ENCODE measurements around the gene APIP. TPM values are rescaled to one million over a fixed set of nuclear protein-coding genes. Genes with fewer than 3 reads are reported as not detected.
"Not testable (repeated sequence)": the region's sequence is repeated elsewhere in the genome, so short reads cannot be mapped to it uniquely, and the experiment has no call there.

APIP gene
- total RNA-seq, 1 donor from 2014 or later, result 13.3 TPM

DNA sequence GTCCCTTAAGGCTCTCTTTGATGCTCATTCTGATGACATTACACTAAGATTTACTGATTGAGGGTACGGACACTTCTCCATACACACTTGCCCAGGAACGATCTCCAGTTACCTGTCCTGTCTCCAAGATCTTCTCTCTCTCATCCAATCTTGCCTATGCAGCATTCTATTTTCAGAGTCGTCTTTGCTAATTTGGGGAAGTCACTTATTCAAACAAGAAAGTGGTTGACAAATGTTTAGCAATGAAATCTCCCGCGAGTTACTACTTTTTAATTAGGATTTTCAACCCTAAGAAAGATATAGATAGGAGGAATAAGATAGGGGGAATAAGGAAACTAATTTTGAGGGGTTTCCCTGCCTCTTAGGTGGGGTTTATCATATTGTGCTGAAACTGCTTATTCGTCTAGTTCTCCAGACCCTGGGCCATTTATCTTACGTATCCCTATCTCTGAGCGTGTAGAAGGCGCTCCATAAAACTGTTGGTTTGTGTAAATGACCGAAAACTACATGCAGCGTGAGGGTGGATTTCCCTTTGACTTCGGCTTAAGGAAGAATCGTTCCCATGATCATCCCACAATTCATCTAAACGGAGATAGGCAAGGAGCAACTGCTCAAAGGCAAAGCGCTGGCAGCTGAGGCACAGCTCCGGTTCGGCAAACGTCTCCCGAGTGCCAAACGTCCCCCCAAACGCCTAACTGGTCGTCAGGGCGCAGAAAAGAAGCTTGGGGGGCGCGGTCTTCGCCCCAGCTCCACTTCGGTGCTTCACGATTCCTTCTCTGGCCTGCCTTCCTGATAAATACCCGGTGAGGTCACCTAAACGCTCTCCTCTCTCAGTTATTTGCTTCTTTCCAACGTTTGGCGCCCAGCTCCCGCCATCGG lies 804 bp downstream of the APIP start:
- TF ChIP-seq, protein P1, sequence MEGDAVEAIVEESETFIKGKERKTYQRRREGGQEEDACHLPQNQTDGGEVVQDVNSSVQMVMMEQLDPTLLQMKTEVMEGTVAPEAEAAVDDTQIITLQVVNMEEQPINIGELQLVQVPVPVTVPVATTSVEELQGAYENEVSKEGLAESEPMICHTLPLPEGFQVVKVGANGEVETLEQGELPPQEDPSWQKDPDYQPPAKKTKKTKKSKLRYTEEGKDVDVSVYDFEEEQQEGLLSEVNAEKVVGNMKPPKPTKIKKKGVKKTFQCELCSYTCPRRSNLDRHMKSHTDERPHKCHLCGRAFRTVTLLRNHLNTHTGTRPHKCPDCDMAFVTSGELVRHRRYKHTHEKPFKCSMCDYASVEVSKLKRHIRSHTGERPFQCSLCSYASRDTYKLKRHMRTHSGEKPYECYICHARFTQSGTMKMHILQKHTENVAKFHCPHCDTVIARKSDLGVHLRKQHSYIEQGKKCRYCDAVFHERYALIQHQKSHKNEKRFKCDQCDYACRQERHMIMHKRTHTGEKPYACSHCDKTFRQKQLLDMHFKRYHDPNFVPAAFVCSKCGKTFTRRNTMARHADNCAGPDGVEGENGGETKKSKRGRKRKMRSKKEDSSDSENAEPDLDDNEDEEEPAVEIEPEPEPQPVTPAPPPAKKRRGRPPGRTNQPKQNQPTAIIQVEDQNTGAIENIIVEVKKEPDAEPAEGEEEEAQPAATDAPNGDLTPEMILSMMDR (IDR thresholded peaks at IDR 0.05), result peak; percentile 9
- Mint-ChIP-seq H3K4me1 (ENCODE audit: low read depth) (peaks cover 28% of the 10 kb centered on the region), H3K9me3 (ENCODE audit: low read depth) (no peaks in the 10 kb centered on the region), H3K4me3 (ENCODE audit: unreplicated experiment) (peak overlapping the region; percentile 95), H3K27me3 (ENCODE audit: low read depth) (no peaks in the 10 kb centered on the region), H3K36me3 (ENCODE audit: low read depth) (no peaks in the 10 kb centered on the region), H3K27ac (ENCODE audit: unreplicated experiment) (peak overlapping the region; percentile 99)
- DNase-seq (ENCODE audit: low spot score), result no peak

DNA sequence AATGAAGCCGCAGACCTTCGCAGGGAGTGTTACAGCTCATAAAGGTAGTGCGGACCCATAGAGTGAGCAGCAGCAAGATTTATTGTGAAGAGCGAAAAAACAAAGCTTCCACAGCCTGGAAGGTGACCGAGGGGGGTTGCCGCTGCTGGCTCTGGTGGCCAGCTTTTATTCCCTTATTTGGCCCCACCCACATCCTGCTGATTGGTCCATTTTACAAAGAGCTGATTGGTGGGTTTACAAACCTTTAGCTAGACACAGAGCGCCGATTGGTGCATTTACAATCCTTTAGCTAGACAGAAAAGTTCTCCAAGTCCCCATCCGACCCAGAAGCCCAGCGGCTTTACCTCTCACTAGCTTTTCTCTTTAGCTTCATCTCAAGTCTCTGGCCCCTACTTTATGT lies 2.6 kb downstream of the APIP start:
- H3K9me3 Mint-ChIP-seq (ENCODE audit: low read depth); H3K27ac Mint-ChIP-seq (ENCODE audit: unreplicated experiment); H3K36me3 Mint-ChIP-seq (ENCODE audit: low read depth); DNase-seq (ENCODE audit: low spot score); H3K27me3 Mint-ChIP-seq (ENCODE audit: low read depth); H3K4me3 Mint-ChIP-seq (ENCODE audit: unreplicated experiment): not testable (repeated sequence)
- H3K4me1 Mint-ChIP-seq (ENCODE audit: low read depth), result peaks cover 24% of the 10 kb centered on the region

DNA sequence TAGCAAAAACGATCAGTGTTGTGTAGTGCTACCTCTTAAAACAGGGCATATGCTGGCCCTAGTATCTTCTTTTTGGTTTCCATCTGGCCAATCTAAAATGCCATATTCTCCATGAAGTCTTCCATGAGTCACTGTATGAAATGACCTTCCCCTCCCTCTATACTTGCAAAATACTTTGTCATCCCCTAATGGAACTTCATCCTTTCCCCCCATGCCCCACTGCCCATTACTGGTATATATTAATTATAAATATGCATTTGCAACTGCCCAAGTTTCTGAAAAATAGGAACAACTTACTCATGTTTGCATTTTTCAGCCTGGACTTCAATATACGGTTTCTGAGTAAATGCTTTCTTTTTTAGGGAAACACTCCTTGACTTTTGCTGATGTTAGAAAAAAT lies 4.5 kb downstream of the APIP start:
- Mint-ChIP-seq H3K4me1 (ENCODE audit: low read depth) (peaks cover 7% of the 10 kb centered on the region), H3K36me3 (ENCODE audit: low read depth) (no peaks in the 10 kb centered on the region), H3K9me3 (ENCODE audit: low read depth) (no peaks in the 10 kb centered on the region), H3K27ac (ENCODE audit: unreplicated experiment) (no peak overlapping the region), H3K27me3 (ENCODE audit: low read depth) (no peaks in the 10 kb centered on the region), H3K4me3 (ENCODE audit: unreplicated experiment) (no peak overlapping the region)
- TF ChIP-seq, protein P1 (IDR thresholded peaks at IDR 0.05), result no peak
- no peak for DNase-seq (ENCODE audit: low spot score)

DNA sequence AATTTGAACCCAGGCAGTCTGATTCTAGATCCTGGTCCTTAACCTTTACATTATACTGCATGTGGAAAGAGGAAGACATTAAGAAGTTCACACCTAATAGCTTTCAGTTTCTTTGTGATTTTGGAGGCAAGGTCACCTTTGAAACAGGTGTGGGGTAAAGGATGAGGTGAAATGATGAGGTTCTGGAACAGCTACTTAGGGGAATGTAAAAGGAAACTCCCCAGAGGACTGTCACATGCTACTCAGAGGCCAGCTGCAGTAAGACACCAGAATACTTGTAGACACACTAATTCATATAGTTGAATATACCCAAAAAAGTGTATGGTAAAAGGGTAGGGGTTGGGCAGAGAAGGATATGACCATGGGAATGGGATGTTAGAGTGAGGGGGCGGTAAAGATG lies 5.4 kb downstream of the APIP start:
- no peaks in the 10 kb centered on the region for H3K36me3 Mint-ChIP-seq (ENCODE audit: low read depth)
- H3K27ac Mint-ChIP-seq (ENCODE audit: unreplicated experiment), result no peak overlapping the region
- no peak overlapping the region for H3K4me3 Mint-ChIP-seq (ENCODE audit: unreplicated experiment)
- no peaks in the 10 kb centered on the region for H3K27me3 Mint-ChIP-seq (ENCODE audit: low read depth)
- peaks cover 7% of the 10 kb centered on the region for H3K4me1 Mint-ChIP-seq (ENCODE audit: low read depth)
- TF ChIP-seq, protein P1 (IDR thresholded peaks at IDR 0.05), result no peak
- H3K9me3 Mint-ChIP-seq (ENCODE audit: low read depth), result no peaks in the 10 kb centered on the region
- no peak for DNase-seq (ENCODE audit: low spot score)

DNA sequence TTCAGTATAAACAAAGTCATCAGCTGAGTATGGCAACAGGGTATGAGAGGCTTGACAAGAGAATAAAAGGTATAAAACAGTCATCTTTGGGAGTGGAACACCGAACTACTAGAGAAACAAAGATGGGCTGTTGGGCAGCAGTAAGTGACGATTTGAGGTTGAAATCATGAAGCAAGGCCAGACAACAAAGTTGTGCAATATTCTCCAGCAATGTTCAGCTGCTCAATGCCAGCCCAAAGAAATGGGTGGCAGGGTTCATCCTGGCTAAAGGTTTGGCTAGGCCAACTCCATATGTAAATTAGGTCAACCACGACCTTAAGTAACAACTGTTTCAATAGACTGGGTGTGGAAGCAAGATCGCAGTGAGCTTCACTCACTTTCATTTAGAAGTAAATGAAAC lies 6.2 kb downstream of the APIP start:
- TF ChIP-seq, protein P1 (IDR thresholded peaks at IDR 0.05), result no peak
- Mint-ChIP-seq H3K27me3 (ENCODE audit: low read depth) (no peaks in the 10 kb centered on the region), H3K36me3 (ENCODE audit: low read depth) (no peaks in the 10 kb centered on the region), H3K4me3 (ENCODE audit: unreplicated experiment) (no peak overlapping the region), H3K4me1 (ENCODE audit: low read depth) (peaks cover under 1% of the 10 kb centered on the region), H3K9me3 (ENCODE audit: low read depth) (no peaks in the 10 kb centered on the region), H3K27ac (ENCODE audit: unreplicated experiment) (no peak overlapping the region)
- no peak for DNase-seq (ENCODE audit: low spot score)

DNA sequence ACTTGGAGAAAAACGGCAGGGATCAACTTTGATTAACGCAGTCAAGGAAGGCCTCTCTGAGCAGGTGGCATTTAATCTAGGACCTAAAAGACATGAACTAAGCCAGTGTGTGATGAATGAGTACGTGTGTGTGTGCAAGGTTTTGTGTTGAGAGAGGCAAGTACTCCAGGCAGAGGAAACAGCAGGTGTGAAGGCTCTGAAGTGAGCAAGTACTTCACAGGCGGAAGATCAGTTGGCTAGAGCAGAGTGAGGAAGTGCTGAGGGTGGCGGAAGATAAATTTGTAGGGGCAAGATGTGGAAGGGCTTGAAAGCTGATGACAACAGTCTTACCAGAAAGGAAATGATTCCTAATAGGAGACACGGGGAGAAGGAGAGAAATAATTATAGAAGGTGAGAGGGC lies 6.8 kb downstream of the APIP start:
- H3K4me1 Mint-ChIP-seq (ENCODE audit: low read depth), result no peaks in the 10 kb centered on the region
- H3K9me3 Mint-ChIP-seq (ENCODE audit: low read depth), result no peaks in the 10 kb centered on the region
- TF ChIP-seq, protein P1 (IDR thresholded peaks at IDR 0.05), result no peak
- no peaks in the 10 kb centered on the region for H3K27me3 Mint-ChIP-seq (ENCODE audit: low read depth)
- H3K4me3 Mint-ChIP-seq (ENCODE audit: unreplicated experiment), result no peak overlapping the region
- DNase-seq (ENCODE audit: low spot score), result no peak
- H3K27ac Mint-ChIP-seq (ENCODE audit: unreplicated experiment), result no peak overlapping the region
- no peaks in the 10 kb centered on the region for H3K36me3 Mint-ChIP-seq (ENCODE audit: low read depth)

Data from chondrocyte (in vitro differentiated cells).